SK-N-SH (cell line): Measurements from ENCODE around the gene FANCG.

Source experiments
- ELF1 ChIP-seq: IDR thresholded peaks from 2 replicates; pipeline ENCODE4 v1.4.0; 2012
- EP300 ChIP-seq, 2 experiments: IDR thresholded peaks; 2 replicates each; pipeline versions ENCODE4 v1.4.0 to v1.6.1; 2012; ENCODE audit warnings: borderline replicate concordance in 1 of 2, low read depth in 1 of 2, low read length in 1 of 2
- GABPA ChIP-seq: IDR thresholded peaks from 2 replicates; pipeline ENCODE4 v1.4.0; 2012; ENCODE audit warnings: low read depth, mild to moderate bottlenecking
- GATA2 ChIP-seq: sonication (generic); formaldehyde crosslinking; IDR thresholded peaks from 2 replicates; pipeline ENCODE4 v1.5.0; 2020; ENCODE audit warnings: mild to moderate bottlenecking, missing genetic modification reagents
- JUND ChIP-seq: IDR thresholded peaks from 2 replicates; pipeline ENCODE4 v1.4.0; 2012
- TF ChIP-seq, protein P1 (sequence below): fragments of 200-600 bp; sonication (generic); IDR thresholded peaks from 2 replicates; pipeline ENCODE4 v1.6.1; 2017; ENCODE audit warnings: antibody characterized with exemption, mild to moderate bottlenecking, moderate library complexity
- TF ChIP-seq, protein P2 (sequence below): IDR thresholded peaks from 2 replicates; pipeline ENCODE4 v1.4.0; 2012; ENCODE audit warnings: low read depth, borderline replicate concordance

GRCh38 chr9:35105126-35105525, 25.4 kb upstream of the FANCG start:
- TF ChIP-seq JUND (no peak), GABPA (no peak), ELF1 (no peak), GATA2 (no peak), EP300 (IDR thresholded peaks at IDR 0.05; ENCODE audit: borderline replicate concordance in 1 of 2, low read depth in 1 of 2, low read length in 1 of 2) (no peak)
- TF ChIP-seq, protein P1, sequence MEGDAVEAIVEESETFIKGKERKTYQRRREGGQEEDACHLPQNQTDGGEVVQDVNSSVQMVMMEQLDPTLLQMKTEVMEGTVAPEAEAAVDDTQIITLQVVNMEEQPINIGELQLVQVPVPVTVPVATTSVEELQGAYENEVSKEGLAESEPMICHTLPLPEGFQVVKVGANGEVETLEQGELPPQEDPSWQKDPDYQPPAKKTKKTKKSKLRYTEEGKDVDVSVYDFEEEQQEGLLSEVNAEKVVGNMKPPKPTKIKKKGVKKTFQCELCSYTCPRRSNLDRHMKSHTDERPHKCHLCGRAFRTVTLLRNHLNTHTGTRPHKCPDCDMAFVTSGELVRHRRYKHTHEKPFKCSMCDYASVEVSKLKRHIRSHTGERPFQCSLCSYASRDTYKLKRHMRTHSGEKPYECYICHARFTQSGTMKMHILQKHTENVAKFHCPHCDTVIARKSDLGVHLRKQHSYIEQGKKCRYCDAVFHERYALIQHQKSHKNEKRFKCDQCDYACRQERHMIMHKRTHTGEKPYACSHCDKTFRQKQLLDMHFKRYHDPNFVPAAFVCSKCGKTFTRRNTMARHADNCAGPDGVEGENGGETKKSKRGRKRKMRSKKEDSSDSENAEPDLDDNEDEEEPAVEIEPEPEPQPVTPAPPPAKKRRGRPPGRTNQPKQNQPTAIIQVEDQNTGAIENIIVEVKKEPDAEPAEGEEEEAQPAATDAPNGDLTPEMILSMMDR, result no peak
- TF ChIP-seq, protein P2, sequence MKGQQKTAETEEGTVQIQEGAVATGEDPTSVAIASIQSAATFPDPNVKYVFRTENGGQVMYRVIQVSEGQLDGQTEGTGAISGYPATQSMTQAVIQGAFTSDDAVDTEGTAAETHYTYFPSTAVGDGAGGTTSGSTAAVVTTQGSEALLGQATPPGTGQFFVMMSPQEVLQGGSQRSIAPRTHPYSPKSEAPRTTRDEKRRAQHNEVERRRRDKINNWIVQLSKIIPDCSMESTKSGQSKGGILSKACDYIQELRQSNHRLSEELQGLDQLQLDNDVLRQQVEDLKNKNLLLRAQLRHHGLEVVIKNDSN, result no peak
